LNCAP (cell line): Measurements from ENCODE around the gene PLA1A.

ENCODE experiments used
- TF ChIP-seq, protein P1 (sequence below): fragments of 450-650 bp; IDR thresholded peaks from 2 replicates; pipeline ENCODE4 v1.5.1; 2017; ENCODE audit warnings: mild to moderate bottlenecking

Gene PLA1A, protein sequence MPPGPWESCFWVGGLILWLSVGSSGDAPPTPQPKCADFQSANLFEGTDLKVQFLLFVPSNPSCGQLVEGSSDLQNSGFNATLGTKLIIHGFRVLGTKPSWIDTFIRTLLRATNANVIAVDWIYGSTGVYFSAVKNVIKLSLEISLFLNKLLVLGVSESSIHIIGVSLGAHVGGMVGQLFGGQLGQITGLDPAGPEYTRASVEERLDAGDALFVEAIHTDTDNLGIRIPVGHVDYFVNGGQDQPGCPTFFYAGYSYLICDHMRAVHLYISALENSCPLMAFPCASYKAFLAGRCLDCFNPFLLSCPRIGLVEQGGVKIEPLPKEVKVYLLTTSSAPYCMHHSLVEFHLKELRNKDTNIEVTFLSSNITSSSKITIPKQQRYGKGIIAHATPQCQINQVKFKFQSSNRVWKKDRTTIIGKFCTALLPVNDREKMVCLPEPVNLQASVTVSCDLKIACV

DNA sequence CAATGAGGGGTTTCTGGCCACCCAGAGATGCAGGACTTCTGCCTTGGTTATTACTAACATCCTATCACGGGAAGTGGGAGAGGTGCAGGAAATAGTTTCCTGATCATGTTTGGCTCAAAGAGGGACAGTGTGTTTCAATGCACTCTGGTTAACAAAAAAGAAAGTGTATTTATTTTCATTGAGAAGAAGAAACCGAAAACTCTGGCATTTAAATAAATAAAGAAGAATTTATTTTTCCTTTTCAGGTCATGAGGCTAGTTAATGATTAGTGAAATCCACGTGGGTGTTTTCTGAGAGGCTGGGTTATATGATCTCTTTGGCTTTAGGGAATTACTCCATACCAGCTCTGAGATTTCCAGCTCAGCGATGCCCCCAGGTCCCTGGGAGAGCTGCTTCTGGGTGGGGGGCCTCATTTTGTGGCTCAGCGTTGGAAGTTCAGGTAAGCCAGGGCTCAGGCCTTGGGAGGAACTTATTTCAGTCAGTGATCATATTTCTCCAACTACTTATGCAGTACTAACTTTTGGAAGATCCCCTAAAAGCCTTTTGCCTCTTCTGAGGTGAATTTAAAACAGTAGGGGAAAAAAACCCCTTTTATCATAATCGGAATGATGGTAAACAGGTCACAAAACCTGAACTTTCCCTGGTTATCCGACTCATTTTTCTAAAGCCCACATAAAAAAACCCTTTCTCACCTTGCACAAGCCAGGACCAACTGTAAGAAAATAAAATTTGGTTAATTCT is at the start of gene PLA1A:
TSS of gene PLA1A (plus strand) at position 338 of the 741 bp plus-strand sequence. CDS start at position 367, 29 bp downstream.
- TF ChIP-seq, protein P1, sequence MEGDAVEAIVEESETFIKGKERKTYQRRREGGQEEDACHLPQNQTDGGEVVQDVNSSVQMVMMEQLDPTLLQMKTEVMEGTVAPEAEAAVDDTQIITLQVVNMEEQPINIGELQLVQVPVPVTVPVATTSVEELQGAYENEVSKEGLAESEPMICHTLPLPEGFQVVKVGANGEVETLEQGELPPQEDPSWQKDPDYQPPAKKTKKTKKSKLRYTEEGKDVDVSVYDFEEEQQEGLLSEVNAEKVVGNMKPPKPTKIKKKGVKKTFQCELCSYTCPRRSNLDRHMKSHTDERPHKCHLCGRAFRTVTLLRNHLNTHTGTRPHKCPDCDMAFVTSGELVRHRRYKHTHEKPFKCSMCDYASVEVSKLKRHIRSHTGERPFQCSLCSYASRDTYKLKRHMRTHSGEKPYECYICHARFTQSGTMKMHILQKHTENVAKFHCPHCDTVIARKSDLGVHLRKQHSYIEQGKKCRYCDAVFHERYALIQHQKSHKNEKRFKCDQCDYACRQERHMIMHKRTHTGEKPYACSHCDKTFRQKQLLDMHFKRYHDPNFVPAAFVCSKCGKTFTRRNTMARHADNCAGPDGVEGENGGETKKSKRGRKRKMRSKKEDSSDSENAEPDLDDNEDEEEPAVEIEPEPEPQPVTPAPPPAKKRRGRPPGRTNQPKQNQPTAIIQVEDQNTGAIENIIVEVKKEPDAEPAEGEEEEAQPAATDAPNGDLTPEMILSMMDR: no peak

DNA sequence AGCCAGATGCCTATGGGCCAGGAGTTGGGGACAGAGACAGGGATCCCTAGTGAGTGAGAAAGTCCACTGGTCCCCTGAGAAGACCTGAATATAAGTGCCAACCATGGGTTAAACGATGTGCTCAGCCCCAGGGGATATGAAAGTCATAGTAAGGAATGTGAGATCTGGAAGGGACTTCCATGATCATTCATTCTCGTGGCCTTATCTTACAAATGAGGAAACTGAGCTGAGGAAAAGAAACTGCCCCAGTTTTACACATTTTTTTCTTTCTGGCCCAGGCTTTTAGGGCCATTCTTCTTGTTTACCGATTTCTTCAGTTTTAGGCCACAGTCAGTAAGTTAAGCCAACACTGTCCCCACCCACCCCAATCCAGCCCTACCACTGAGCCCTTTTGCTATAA is 49.3 kb upstream of the PLA1A start:
- TF ChIP-seq, protein P1: no peak

DNA sequence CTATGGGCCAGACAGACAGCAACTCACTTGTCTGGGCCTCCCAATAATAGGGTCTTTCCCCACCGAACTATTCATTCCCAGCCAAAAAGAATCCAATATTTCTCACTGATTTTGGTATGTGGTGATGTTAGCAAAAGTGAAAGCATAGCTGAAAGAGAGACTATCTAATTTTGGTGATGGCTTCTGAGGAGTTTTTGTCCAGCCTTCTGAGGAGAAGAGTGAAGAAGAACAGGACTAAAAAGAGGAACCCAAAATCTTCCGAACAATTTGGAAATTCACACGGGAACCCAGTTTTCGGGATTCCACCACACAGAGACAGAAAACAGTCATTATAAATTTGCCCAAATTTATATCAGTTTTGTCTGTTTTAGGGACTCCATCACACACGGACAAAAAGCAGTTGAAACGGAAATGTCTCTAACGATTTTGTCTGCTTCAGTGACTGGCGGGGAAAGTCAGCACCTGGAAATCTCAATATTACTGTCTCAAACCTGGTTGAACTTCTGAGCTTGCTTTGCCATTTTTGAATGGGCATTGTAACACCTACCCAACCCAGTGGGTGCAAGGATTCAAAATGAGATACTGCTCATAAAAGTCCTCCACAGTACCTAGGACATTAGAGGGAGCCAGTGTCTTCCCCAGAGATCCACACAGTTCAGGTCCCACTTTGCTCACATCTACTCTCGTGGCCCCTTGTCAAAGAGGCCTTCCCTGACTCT is 47.3 kb upstream of the PLA1A start:
- TF ChIP-seq, protein P1: no peak

DNA sequence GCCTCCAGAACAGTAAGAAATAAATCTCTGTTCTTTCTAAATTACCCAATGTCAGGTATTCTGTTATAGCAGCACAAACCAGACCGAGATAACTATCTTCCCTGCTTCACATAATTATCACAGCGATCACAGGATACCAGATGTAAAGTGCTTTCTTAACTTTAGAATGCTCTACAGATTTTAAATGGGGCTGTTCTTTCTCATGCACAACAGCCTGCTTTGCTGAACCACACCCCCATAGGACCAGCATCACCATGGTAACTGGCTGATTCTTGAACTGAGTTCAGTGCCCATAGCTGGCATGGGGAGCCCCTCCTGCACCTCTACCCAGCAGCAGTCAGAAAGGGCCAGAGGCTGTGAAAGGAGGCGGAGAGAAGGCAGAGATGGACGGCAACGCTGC is 46.1 kb upstream of the PLA1A start:
- TF ChIP-seq, protein P1: no peak

DNA sequence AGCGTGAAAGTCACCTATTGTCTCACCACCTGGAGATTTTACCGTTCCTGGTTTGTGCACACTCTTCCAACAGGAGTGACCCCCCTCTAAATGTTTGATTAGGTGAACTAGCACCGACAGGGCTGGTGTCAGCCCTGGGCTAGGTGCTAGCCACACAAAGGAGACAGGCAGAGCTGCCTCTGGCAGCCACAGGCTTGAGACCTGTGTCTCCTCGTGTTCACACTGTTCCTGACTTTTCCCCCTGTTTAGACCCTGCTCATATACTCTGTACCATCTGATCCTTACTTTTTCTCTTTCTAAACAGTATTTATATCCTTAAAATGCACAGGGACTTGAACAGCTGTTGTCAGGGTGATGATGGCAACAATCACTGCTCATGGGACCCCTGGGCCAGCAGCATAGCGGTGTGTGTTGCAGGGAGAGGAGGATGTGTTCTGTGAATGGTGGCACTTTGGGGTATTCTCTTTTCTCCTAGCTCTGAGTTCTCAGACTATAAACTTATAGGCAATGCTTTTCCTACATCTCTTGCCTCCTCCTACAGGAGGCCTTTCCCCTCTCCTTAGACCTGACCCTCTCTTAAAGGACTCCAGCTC is 43.8 kb upstream of the PLA1A start:
- TF ChIP-seq, protein P1: no peak

DNA sequence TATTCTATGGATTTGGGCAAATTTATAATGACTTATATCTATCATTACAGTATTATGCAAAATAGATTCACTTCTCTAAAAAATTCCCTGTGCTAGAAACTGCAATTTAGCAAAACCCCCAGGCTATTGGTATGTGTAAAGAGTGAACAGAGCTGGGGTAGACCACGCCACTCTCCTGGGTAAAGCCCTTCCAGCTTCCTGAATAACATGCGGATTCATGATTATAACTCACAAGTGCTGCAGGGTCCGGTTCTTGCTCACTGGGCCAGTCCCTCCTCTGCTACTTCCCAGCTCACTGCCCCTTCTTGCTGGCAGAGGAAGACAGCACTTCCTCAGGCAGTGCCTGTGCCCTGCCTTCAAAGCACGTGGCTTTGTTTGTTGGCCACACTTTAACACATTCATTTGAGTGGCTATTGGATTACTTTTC is 42.4 kb upstream of the PLA1A start:
- TF ChIP-seq, protein P1: no peak

DNA sequence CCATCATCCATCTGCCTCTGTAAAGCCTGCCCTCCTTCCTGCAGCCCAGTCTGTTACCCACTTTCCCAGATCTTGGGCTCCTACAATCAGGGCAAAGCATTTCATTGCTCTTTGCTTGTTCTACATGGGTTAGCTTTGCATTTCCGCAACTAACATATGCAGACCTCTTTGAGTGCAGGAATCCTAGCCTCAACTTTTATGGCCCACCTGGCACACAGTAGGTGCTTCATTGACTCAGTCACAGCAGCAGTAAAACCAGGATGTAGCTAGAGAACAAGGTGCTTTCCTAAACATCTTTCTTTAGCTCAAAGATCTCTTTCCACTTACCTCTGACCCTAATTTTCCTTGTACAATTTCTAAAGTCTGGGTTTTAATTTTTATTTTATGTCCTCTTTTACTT is 41.8 kb upstream of the PLA1A start:
- TF ChIP-seq, protein P1: no peak
